ENCODE measurements around the gene GRIN2D.

The GRIN2D gene

GRCh38 chr19:48443256-48443655, 49.8 kb downstream of the GRIN2D start:
- DNase-seq (ENCODE audit: low spot score): no peak
- in situ Hi-C loops (cut with MboI; ENCODE audit: low sequenced_read_pairs, unreplicated experiment): no loop called here
- no peak for TF ChIP-seq CTCF (IDR thresholded peaks at IDR 0.05; ENCODE audit: borderline replicate concordance, control extremely low read depth, extremely low read depth, insufficient read depth, missing control alignments)

All from GM13976 (cell line).